HG03159 (cell line): ENCODE measurements around the gene FSHR.

ENCODE experiments used
- ATAC-seq: cut with Tn5 transposase; IDR thresholded peaks from one replicate; pipeline ENCODE4 v1.9.1; 2021; ENCODE audit warnings: mild to moderate bottlenecking, moderate library complexity; ENCODE audit not compliant: unreplicated experiment

Gene FSHR, protein sequence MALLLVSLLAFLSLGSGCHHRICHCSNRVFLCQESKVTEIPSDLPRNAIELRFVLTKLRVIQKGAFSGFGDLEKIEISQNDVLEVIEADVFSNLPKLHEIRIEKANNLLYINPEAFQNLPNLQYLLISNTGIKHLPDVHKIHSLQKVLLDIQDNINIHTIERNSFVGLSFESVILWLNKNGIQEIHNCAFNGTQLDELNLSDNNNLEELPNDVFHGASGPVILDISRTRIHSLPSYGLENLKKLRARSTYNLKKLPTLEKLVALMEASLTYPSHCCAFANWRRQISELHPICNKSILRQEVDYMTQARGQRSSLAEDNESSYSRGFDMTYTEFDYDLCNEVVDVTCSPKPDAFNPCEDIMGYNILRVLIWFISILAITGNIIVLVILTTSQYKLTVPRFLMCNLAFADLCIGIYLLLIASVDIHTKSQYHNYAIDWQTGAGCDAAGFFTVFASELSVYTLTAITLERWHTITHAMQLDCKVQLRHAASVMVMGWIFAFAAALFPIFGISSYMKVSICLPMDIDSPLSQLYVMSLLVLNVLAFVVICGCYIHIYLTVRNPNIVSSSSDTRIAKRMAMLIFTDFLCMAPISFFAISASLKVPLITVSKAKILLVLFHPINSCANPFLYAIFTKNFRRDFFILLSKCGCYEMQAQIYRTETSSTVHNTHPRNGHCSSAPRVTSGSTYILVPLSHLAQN

DNA sequence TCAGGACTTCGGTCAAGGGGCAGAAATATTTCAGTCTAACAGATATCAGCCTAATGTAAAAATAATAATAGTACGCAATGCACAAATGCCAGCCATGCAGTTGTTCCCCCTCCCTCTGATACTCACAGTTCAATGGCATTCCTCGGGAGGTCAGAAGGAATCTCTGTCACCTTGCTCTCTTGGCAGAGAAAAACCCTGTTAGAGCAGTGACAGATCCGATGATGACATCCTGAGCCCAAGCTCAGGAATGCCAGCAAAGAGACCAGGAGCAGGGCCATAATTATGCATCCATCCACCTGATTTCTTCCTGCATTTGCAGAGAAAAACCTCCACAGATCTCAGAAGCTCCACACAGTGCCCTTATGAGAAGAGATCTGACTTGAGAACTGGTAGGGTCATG is at the start of gene FSHR:
Gene FSHR (minus strand): TSS at position 376 of the 400 bp plus-strand sequence. CDS start 98 bp downstream, at position 278.
- ATAC-seq, result no peak

DNA sequence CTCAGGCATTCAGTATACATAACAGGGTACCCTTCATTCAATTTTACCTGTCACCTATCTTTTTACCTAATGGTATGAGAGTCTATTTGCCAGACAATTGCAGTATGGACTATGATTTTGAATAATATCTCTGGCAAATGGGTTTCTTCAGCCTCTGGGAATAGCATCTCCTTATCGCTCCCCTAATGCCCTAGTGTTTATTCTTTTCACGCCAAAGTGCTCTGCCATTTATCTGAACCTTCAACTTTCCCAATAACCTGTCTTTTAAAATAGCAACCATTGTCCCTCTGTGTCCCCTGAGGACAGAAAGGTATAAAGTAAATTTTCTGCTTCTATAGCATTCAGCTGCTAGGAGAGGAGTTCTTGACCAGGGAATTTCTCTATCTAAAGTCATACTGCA is 45.0 kb upstream of the FSHR start:
- no peak for ATAC-seq

DNA sequence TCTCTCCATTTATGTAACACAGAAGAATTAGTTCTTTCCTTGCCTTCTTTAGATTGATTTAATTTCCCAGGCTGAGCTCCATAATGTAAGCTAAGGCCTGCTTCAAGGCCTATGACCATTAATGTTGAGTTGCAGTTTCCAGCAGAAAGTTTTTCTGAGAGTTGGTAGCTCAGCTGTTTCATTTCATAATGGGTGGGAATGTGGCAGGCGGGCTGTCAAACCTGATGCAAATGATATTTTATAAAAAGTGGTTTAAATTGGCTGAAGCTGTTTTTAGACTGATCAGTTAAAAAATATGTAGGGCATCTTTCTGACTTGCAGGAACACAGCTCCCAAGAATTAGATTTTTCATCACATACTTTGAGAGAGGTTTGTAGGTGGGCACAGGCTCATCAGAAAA is 40.4 kb upstream of the FSHR start:
- no peak for ATAC-seq

DNA sequence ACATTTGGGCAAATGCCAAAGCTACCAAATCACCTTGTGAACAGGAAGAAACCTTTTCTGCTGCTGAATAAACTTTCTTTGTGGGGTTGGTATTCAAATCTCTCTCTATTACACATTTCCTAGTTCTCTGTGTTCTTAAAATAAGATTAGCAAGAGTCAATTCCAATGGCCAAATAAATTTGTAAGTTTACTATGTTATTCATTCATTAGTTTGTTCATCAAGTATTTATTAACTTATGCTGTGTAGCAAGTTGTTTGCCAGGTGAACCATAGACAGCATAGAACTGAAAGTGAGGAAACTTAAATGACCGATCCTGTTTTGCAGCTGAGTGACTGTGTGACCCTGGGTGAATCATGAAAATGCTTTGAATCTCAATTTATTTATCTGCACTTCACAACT is 37.7 kb upstream of the FSHR start:
- ATAC-seq, result no peak

DNA sequence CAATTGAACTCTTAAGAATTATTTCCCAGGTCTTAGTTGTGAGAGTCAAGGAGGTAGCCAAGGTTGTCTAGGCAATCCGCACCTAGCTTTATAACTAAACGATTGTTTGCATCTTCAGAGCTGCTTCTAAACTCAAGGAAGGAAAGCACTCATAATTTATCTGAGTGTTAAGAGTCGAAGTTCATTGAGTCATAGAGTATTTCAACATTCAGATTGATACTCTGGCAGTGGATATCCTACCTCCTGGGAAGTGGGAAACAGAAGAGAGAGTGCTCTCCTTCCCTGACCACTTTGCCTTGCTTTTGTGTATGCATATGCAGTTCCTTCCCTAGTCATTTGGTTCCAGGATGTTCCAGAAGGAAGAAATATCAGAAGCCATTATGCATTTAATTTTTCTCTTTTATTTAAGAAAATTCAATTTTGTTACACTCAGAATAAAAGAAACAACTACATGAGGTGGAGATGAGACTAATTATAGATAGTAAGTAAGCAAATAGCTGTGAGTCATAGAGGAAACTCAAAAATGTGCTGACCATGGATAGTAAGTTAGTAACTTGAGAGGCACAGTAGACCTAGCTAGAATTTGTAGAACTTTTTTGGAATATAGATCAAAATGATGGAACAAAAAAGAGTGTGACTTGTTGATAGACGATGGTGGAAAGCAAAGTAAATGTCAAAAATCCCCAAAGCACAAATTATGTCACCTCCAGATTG is 35.4 kb upstream of the FSHR start:
- no peak for ATAC-seq

DNA sequence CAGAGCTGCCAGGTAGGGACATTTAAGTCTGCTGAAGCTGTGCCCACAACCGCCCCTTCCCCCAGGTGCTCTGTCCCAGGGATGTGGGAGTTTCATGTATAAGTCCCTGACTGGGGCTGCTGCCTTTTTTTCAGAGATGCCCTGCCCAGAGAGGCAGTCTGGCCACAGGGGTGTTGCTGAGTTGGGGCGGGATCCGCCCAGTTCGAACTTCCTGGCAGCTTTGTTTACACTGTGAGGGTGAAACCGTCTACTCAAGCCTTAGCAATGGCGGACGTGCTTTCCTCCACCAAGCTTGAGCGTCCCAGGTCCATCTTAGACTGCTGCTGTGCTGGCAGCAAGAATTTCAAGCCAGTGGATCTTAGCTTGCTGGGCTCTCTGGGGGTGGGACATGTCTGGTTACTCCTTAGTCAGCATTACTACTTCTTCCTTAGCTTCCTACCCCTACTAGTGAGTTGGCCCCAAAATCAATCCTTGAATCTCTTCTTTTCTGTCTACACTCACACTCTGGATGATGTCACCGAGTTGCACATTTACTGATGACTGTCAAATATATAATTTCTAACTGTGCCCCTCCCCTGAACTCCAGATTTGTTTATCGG is 31.8 kb upstream of the FSHR start:
- no peak for ATAC-seq

DNA sequence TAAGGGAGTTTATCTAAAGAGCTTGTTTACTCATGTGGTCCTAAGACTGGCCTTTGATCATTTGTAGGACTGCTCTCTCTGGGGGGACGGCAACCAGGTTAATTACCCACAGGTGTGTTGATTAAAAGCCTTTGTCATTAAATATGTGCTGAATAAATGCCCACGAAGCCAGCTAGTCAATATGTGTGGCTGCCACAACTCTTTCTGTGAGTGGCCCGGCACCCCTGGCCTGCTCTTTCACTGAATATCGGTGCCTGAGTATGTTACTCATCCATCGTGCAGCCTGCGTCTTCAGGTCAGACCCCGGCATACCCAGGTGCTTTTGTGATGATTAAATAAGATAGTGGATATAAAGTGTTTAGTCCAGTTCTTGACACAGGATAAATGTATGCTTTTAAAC is 24.3 kb upstream of the FSHR start:
- ATAC-seq, result no peak

DNA sequence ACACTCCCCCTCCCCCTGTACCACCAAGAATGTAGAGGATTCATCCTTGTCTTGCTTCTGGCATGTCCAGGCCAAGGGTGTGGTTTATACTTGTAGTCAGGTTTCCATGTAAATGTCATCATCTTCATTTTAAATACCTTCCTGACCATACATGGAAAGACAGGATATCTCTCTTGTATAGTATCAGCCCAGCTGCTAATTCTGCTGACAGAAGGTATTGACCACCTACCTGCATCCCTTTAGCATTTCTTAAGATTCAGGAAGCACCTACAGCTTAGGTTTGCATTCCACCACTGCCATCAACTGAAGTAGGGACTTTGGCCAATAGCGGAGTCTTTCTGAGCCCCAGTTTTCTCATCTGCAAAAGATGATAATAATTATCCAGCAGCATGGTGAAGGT is 22.9 kb upstream of the FSHR start:
- ATAC-seq, result no peak

DNA sequence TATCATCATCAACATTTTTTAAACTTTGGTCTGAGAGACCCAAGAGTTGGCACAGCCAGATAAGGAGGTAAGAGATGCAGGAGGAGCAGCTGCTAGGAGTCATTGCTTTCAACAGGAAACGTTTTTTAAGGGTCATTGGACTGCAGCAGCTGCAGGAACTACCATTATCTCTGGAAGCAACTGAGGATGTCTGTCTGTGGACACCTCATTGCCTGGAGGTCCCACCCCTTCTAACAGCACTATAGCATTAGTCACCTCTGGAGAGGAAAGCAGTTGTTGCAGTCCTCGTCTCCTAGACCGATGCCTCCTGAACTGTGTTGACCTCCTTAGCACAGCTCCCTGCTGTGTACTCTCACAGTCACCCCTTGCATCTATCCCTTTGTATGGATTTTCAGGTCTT is 21.5 kb upstream of the FSHR start:
- ATAC-seq, result no peak

DNA sequence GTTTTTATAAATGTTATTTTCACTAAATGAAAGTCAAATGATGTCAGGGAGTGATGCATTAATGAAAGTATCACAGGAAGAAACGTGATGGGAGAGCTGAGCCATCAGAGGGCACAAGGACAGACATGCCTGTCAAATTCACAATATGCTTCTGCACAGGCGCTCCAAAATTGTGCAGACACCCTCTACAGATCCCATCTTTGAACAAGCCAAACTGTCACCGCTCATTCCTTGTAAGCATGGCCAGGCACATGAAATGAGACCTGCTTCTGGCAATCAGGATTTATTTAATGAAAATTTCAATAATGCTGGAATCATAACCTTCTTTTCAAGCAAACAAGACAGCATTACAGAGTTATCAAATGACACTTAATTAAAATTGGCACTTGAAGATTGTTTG is 20.4 kb upstream of the FSHR start:
- no peak for ATAC-seq

DNA sequence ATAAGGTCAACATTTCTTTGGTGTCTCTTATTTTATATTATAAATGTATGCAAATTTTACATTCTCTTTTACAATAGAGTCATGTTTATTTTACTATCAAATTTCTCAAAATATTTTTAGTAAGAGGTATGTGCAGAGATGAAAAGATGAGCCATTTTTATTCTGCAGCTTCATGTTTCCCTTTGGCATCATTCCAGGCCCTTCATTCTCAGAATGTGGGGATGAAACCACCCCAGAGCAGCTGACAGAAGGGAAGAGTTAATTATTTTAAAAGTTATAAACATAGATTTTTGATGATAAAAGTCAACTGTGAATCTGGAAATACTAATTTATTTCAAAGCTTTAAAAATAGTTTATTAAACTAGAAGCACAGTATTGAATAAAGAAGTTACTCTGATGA is 12.8 kb upstream of the FSHR start:
- ATAC-seq, result no peak

DNA sequence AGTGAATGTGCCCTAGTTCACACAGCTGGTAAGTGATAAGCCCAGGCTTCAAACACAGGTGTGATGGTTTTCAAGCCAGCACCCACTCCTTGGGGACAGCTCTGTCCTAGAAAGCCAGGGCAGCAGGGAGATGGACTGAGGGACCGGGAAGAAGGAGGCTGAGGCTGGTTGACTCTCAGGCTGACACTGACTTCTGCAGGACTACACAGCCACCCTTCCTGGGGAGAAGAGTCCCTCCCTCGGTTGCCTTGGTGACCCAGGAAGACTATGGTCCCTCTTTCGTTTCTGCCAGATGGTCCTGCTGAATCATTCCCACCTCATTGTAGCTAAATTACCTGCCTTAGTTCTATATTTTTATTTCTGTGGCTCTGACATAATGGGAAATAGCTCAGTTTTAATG is 11.3 kb upstream of the FSHR start:
- ATAC-seq, result no peak

DNA sequence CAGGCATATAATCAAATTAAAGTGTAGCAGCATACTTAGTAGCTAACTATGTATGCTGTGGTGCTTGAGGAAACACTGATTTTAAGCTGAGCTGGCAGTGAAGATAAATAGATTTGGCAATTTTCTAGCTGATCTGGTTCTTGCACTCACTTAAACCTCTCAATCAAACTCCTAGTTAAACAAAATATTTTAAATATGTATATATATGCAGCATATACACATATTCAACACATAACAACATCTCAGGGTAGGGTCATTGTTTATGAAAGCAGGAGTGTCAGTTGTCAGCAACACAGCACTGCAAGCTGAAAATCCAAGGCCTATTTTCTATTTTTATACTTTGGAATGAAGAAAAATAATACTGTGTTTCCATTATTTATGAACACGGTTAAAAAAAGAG is 10.4 kb upstream of the FSHR start:
- ATAC-seq, result no peak

DNA sequence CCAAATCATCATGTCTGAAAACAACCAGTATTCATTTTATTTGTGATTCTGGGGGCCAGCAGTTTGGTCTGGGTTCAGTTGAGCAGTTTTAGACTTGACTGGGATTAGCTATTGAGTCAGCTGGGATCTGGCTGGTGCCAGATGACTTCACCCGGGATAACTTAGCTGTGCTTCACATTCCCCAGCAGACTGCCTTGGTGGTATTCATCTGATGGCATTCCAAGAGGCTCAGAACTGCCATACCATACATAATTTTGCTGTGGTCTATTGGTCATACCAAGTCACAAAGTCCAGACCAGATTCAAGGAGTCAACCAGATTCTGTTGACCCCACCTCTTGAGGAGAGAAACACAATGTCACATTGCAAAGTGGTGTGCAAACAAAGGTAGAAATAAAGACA is 7.8 kb upstream of the FSHR start:
- no peak for ATAC-seq

DNA sequence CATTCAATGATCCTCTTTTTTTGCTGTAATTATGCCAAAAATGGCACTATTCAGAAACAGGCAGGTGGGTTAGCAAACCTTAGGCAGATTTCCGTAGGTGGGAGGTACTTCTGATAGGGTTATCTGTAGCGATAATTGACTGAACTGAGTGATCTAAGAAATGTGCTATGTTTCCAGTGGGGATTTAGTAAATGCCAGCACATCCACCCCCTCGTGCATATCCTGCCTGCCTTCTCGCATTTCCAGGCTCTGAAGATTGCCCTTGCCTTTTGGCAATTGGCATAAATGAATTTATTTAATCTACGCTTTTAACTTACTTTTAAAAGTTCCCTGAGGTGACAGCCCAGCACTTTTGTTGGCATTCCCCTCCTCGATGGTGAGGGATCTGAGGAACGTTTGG is 576 bp upstream of the FSHR start:
- no peak for ATAC-seq

DNA sequence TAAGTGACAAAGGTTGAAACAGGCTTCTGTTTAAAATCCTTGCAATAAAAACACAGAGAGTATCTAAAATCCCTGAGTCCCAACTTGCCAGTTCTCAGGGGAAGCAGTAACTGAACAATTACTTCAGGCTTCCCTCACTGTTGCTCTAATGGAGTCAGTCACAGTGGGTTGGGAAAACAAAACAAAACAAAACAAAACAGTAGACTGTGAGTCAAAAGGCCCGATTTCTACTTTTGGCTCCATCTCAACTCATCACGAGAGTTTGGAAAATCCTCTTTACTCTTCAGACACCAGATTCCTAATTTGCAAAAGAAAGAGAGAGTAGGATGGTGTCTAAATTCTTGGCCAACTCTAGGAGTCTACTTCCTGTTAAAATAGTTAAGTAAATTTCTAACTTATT is 1.1 kb downstream of the FSHR start:
- ATAC-seq, result no peak

DNA sequence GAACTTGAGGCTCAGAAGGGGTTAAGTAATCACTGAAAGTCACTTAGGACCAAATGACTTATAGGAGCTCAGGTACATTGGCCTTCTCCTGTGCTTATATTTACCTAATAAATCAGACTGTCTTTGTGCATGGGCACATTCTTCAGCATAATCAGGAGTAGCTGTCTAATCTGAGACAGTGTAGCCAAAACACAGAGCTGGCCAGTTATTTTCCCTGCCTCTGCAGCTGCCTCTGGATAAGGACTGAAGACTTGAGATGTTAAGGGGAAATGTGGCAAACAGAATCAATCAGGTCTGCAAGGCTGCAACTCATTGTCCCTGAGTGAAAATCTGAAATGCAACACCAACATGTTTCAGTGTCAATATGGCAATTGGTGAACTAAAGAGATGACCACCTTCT is 1.5 kb downstream of the FSHR start:
- ATAC-seq, result no peak

DNA sequence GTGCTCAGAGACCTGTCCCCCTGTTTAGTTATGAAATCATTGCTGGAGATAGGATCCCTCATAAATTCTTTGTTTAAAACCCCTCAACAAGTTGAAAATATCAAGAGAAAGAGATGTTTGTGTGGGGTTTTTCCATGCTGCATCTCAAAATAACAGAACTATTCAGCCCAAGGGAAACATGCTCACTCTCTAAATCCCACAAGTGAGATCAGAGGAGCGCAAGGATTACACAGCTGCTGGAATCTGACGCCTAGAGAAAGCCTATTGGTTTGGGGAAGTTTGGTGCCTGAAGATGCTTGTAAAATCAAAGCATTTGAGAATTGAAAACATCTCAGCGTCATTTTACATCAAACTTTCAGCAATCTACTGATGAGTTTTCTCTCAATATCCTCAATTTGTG is 7.9 kb downstream of the FSHR start:
- ATAC-seq, result no peak

DNA sequence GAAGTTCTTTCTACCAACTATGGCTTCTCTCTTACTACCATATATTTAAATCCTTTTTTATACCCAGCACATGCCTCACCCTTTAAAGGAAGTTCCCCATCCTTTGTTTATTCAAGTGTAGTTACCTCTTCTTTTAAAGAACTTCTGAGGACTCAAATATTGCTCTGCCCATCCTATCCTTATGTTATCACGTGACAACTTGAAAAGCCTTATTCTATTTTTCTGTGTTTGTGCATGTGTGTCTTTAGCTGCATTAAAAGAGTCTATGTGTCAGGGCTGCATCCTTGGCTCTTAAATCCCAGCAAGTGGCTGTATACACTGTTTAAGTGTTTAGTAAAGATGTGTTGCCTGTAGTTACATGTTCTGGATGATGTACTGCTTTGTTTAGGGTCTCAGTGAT is 22.5 kb downstream of the FSHR start:
- no peak for ATAC-seq

DNA sequence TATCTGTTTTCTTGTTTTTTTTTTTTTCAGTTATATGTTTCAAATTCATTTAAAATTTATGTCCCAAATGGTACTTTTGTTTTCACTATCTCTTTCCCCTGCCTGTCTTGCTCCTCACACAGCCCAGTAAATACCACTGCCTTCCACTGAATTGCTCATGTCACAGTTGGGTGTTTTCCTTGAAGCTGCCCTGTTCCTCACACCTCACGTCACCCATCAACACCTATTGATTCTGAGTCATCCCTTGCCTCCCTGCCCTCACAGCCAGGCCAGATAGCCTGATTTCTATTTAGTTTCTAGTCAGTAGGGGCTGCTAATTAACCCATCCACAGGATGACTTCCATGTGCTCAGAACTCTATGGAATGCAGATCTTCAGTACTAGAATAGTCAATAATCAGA is 25.3 kb downstream of the FSHR start:
- peak; percentile 92 for ATAC-seq

DNA sequence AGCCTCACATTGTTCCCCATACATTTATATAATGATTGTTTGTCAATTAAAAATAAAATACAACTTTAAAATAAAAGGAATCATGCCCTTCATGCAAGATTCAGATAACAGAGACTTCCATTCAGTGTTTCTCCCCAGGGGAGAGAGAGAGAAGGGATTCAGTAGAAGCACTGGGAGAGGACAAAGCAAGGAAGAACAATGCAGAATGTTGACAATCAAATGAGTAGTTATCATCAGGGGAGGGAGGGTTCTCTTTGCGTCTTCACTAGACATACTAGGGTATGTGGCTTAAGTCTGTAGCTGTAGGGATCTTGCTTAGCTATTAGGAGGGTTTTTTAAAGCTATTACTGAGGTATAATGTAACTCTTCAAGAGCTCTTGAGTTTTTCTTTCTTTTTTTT is 30.7 kb downstream of the FSHR start:
- ATAC-seq, result no peak

DNA sequence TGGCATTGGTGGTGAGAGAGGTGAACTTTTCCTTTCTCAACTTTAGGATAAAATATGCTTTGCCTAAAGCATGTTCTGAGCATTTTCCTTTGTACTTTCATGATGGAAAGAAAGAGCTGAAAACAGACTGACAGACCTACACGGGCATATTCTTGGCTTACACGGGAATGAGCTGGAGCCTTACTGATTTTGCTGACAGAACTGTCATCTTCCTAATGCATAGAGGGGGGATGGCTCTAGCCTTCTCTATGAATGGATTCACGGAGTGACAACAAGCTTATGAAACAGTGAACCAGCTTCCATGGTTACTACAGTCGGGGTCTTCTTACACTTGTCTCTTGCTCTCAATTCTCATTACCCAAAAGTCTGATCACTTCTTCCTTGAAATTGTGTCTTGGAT is 32.2 kb downstream of the FSHR start:
- ATAC-seq, result no peak
